ENCODE results near the gene C5orf58.

The C5orf58 gene

GRCh38 chr5:170232786-170233185, at the start of gene C5orf58:
Gene C5orf58 (plus strand): TSS chr5:170232985. CDS start chr5:170234977, 1,992 bp downstream.
- DNase-seq (ENCODE audit: low read depth, low spot score): no peak
- TF ChIP-seq POLR2AphosphoS5 (IDR thresholded peaks at IDR 0.05; ENCODE audit: borderline replicate concordance, low read depth, low read length): no peak
- TF ChIP-seq FOXP2 (optimal IDR thresholded peaks at IDR 0.05; ENCODE audit: control extremely low read depth, extremely low read length, insufficient read depth): no peak
- H3K9ac ChIP-seq (ENCODE audit: insufficient read length): no peak within 1 kb of the TSS
- H3K9me3 ChIP-seq (ENCODE audit: low read depth, low read length): no peaks in the 10 kb centered on the region
- no peaks in the 10 kb centered on the region for H3K36me3 ChIP-seq (ENCODE audit: insufficient read depth, low read length)
- no peak within 1 kb of the TSS for H3K4me3 ChIP-seq
- no peak within 1 kb of the TSS for H3K27ac ChIP-seq

- no peak for DNase-seq (ENCODE audit: low read depth, low spot score)
- H3K36me3 ChIP-seq (ENCODE audit: insufficient read depth, low read length): no peaks in the 10 kb centered on the region
- no peak for TF ChIP-seq POLR2AphosphoS5 (IDR thresholded peaks at IDR 0.05; ENCODE audit: borderline replicate concordance, low read depth, low read length)
- TF ChIP-seq EZH2 (IDR thresholded peaks at IDR 0.05): no peak
- TF ChIP-seq FOXP2 (optimal IDR thresholded peaks at IDR 0.05; ENCODE audit: control extremely low read depth, extremely low read length, insufficient read depth): no peak
Measured at GRCh38 chr5:170183816-170184687, 48.7 kb upstream of the C5orf58 start.

GRCh38 chr5:170184737-170185136, 48.0 kb upstream of the C5orf58 start:
- H3K9me3 ChIP-seq (ENCODE audit: low read depth, low read length): no peaks in the 10 kb centered on the region
- H3K9ac ChIP-seq (ENCODE audit: insufficient read length): no peak overlapping the region
- no peak for DNase-seq (ENCODE audit: low read depth, low spot score)
- no peak overlapping the region for H3K27ac ChIP-seq
- no peak for TF ChIP-seq FOXP2 (optimal IDR thresholded peaks at IDR 0.05; ENCODE audit: control extremely low read depth, extremely low read length, insufficient read depth)
- TF ChIP-seq EZH2 (IDR thresholded peaks at IDR 0.05): no peak
- no peak for TF ChIP-seq POLR2AphosphoS5 (IDR thresholded peaks at IDR 0.05; ENCODE audit: borderline replicate concordance, low read depth, low read length)
- H3K4me3 ChIP-seq: no peak overlapping the region
- H3K36me3 ChIP-seq (ENCODE audit: insufficient read depth, low read length): no peaks in the 10 kb centered on the region

More at GRCh38 chr5:170183816-170184687, 48.7 kb upstream of the C5orf58 start:
- no peak overlapping the region for H3K4me3 ChIP-seq
- no peaks in the 10 kb centered on the region for H3K9me3 ChIP-seq (ENCODE audit: low read depth, low read length)
- H3K9ac ChIP-seq (ENCODE audit: insufficient read length): no peak overlapping the region
- H3K27ac ChIP-seq: no peak overlapping the region

- H3K27ac ChIP-seq: no peak overlapping the region
- H3K4me3 ChIP-seq: no peak overlapping the region
- H3K9ac ChIP-seq (ENCODE audit: insufficient read length): no peak overlapping the region
- no peak for TF ChIP-seq FOXP2 (optimal IDR thresholded peaks at IDR 0.05; ENCODE audit: control extremely low read depth, extremely low read length, insufficient read depth)
- TF ChIP-seq POLR2AphosphoS5 (IDR thresholded peaks at IDR 0.05; ENCODE audit: borderline replicate concordance, low read depth, low read length): no peak
- no peak for TF ChIP-seq EZH2 (IDR thresholded peaks at IDR 0.05)
- H3K9me3 ChIP-seq (ENCODE audit: low read depth, low read length): no peaks in the 10 kb centered on the region
- H3K36me3 ChIP-seq (ENCODE audit: insufficient read depth, low read length): no peaks in the 10 kb centered on the region
- no peak for DNase-seq (ENCODE audit: low read depth, low spot score)
Measured at GRCh38 chr5:170186156-170186555, 46.6 kb upstream of the C5orf58 start.

GRCh38 chr5:170186856-170187255, 45.9 kb upstream of the C5orf58 start:
- no peak for TF ChIP-seq FOXP2 (optimal IDR thresholded peaks at IDR 0.05; ENCODE audit: control extremely low read depth, extremely low read length, insufficient read depth)
- TF ChIP-seq EZH2 (IDR thresholded peaks at IDR 0.05): no peak
- no peak for TF ChIP-seq POLR2AphosphoS5 (IDR thresholded peaks at IDR 0.05; ENCODE audit: borderline replicate concordance, low read depth, low read length)
- DNase-seq (ENCODE audit: low read depth, low spot score): no peak
- H3K9me3 ChIP-seq (ENCODE audit: low read depth, low read length): no peaks in the 10 kb centered on the region
- H3K36me3 ChIP-seq (ENCODE audit: insufficient read depth, low read length): no peaks in the 10 kb centered on the region
- H3K9ac ChIP-seq (ENCODE audit: insufficient read length): no peak overlapping the region
- no peak overlapping the region for H3K27ac ChIP-seq
- H3K4me3 ChIP-seq: no peak overlapping the region

- Histone ChIP-seq H3K9me3 (ENCODE audit: low read depth, low read length) (no peaks in the 10 kb centered on the region), H3K36me3 (ENCODE audit: insufficient read depth, low read length) (no peaks in the 10 kb centered on the region), H3K4me3 (no peak overlapping the region), H3K27ac (no peak overlapping the region), H3K9ac (ENCODE audit: insufficient read length) (no peak overlapping the region)
- DNase-seq (ENCODE audit: low read depth, low spot score): no peak
- TF ChIP-seq FOXP2 (optimal IDR thresholded peaks at IDR 0.05; ENCODE audit: control extremely low read depth, extremely low read length, insufficient read depth): no peak
- TF ChIP-seq EZH2 (IDR thresholded peaks at IDR 0.05): no peak
- TF ChIP-seq POLR2AphosphoS5 (IDR thresholded peaks at IDR 0.05; ENCODE audit: borderline replicate concordance, low read depth, low read length): no peak
Measured at GRCh38 chr5:170190436-170191134, 42.2 kb upstream of the C5orf58 start.

GRCh38 chr5:170192829-170193228, 40.0 kb upstream of the C5orf58 start:
- Histone ChIP-seq H3K9me3 (ENCODE audit: low read depth, low read length) (no peaks in the 10 kb centered on the region), H3K9ac (ENCODE audit: insufficient read length) (no peak overlapping the region), H3K4me3 (no peak overlapping the region), H3K36me3 (ENCODE audit: insufficient read depth, low read length) (no peaks in the 10 kb centered on the region), H3K27ac (no peak overlapping the region)
- no peak for DNase-seq (ENCODE audit: low read depth, low spot score)
- no peak for TF ChIP-seq EZH2 (IDR thresholded peaks at IDR 0.05)

- Histone ChIP-seq H3K9ac (ENCODE audit: insufficient read length) (no peak overlapping the region), H3K36me3 (ENCODE audit: insufficient read depth, low read length) (no peaks in the 10 kb centered on the region), H3K4me3 (no peak overlapping the region), H3K9me3 (ENCODE audit: low read depth, low read length) (no peaks in the 10 kb centered on the region), H3K27ac (no peak overlapping the region)
- no peak for DNase-seq (ENCODE audit: low read depth, low spot score)
- TF ChIP-seq FOXP2 (optimal IDR thresholded peaks at IDR 0.05; ENCODE audit: control extremely low read depth, extremely low read length, insufficient read depth) (no peak), POLR2AphosphoS5 (IDR thresholded peaks at IDR 0.05; ENCODE audit: borderline replicate concordance, low read depth, low read length) (no peak), EZH2 (IDR thresholded peaks at IDR 0.05) (no peak)
Measured at GRCh38 chr5:170195961-170196360, 36.8 kb upstream of the C5orf58 start.

Data from SK-N-MC (cell line).